Iris pigment epithelial cell (primary cell): Measurements from ENCODE around the gene DRGX.
A peak's percentile ranks its signal among the peaks of the same experiment; 100 is the strongest.

Experiments
- DNase-seq: peaks from one replicate; pipeline ENCODE4 v3.0.0-alpha.2; 2011; ENCODE audit warnings: low read depth

DRGX gene

DNA sequence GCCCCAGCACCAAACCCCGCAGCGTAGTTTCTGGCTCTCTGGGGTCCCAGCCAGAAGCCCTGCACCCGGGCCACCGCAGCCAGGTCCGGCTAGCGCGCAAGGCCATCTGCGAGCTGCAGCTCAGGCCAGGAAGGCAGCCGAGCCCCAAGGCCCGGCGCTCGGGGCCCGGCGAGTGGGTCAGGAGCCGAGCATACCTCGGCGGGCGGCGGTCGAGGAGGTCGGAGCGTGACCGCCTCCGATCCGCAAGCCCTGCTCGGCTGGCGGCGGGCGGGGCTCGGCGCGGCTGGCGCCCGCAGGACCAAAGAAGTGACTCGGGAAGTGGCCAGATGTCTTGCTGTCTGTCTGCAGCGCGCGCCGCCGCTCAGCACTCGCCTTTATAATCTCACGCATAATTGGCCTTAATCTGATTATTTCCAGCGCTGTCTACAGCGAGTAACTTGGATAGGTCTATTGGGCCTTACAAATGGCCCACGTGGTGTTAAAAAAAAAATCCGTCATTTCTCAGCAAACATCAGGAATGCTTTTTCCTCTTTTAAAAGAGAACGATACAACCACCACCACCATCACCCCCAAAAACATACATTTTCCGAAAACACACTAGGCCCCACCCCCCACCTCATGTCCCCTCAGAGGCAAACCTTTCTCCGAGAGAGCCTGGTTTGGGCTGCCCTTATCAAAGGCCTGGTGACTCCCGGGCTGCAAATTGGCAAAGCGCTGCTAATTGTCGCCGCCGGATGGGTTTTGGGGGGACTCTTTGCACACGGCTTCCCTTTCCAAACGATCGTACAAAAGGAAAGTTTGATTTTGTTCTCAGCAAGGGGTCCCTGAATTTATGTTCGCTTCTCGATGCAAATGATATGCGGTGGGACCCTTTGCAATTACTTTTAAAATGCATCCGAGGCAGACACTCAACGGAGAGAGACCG is at the start of gene DRGX:
Gene DRGX, minus strand, starts transcription at position 349 of the 925 bp plus-strand sequence. CDS start 649 bp downstream, outside the sequence.
- DNase-seq, result no peak

DNA sequence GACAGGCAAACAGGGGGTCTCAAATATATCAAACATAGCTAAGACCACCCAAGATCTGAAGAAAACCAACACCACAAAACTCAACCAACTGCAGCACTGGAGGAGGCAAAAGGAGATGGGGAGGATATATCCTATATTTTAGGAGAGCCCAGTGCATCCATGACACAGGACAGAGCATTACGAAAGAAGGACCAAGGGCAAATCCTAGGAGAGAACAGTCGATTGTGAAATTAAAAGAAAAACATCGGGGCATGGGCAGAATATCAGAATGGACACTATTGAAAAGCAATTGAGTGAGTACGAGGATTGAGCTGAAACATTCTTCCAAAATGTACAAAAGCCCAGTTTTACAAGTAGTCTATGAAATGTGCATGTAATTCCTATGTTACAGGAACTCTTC is 48.5 kb upstream of the DRGX start:
- DNase-seq, result no peak

DNA sequence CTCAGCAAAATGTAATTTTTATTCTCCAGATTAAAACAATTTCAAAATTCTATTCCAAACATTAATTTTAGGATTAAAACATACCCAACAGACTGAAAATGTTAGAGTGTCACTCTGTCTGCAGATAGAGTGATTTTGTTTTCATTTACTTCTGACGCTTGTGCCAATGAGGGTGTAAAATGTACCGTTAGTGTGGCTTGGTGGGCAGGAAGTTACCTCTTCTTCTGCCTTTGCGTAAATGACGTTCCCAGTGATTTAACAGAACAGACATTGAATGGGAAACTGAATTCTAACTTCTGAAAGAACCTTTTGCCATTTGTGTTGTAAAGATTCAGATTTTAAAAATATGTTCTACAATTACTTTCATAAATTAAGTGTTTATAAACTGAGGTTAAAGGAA is 47.0 kb upstream of the DRGX start:
- no peak for DNase-seq

DNA sequence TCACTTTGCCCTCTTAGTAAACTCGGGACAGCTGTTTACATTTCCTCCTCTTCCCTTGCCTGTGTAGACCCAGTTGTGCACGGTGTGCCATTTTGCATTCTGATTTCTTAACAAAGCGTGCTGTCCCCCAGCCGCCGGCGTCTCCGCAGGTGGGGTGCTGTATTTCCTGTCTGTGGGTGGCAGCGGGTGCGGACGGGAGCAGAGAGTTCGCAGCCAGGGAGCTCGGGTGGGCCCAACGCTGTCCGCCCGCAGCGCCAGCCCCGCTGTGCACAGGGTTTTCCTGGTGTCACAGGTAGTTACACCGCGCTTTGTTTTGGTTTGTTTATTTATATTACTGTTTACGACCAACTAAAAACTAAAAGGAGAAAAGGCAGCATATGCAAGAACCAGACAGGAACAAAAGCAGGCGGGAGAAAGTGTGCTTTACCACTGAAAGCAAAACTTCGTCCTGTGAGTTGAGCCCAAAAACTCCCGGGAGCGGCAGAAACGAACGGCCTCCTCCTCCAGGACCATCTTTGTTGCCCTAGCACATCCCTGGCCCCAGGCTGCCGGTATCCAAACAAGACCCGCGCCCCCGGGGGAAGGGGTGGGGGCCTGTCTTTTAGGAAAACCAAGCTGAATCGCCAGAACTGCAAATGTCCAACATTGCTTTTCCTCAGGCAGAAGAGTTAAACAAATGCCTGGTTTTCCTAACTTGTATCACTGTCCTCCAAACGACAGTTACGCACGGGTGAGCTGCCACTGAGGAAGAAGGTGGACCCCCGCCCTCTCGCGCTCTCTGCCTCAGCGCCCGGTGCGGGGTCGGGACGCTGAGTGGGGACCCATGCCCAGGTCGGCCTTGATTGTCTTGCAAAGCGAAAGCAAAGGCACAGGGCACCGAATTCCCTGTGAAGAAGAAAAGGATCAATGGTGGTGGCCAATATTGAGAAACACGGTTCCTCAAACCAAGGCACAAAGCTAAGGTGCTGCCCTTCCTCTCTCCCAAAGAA is 45.9 kb upstream of the DRGX start:
- DNase-seq, result peak; percentile 5

DNA sequence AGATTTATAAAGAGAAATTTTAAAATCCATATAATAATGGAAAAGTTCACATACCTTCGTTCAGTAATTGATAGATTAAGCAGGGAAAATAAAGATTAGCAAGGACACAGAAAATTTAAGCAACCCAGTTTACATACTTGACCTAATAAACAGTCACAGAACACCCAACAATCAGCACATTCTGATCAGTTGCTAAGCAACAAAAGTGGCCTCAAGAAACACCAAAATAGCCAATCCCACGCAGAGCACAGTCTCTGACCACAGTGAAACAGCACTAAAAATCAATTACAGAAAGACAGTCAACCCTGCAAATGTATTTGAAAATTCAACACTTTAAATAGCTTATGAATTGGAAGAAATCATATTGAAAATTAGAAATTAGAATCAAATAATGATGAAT is 39.3 kb upstream of the DRGX start:
- DNase-seq, result no peak

DNA sequence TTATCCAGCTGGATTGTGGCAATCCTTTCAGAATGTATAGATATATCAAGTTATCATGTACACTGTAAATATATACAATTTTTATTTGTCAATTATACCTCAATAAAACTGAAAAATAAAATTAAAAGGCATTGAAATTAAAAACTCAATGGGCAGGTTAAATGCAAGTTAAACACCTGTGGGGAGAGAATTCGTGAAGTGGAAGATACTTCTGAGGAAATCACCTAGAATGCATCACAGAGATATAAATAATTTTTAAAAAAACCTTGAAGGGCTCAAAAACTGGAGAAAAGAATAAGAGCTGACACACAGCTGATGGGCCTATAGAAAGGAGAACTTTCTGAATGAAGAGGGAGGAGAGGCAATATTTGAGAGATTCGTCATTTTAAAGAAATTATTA is 37.2 kb upstream of the DRGX start:
- no peak for DNase-seq

DNA sequence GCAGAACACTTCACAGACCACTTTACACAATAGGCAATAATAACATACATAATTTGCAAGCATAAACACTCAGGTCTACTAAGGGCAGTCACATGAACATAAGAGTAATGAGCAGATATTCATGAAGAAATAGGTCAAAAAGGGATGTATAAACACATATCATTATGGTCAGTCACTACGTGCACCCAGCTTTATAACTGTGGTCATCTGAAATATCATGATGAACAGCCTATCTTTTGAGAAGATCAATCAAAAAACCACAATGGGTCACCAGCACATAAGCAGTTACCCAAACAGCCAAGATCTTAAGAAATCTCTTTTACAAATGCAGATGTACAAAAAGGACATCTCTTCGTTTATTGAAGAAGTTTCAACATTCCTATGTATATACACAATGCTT is 35.5 kb upstream of the DRGX start:
- peak; percentile 56 for DNase-seq

DNA sequence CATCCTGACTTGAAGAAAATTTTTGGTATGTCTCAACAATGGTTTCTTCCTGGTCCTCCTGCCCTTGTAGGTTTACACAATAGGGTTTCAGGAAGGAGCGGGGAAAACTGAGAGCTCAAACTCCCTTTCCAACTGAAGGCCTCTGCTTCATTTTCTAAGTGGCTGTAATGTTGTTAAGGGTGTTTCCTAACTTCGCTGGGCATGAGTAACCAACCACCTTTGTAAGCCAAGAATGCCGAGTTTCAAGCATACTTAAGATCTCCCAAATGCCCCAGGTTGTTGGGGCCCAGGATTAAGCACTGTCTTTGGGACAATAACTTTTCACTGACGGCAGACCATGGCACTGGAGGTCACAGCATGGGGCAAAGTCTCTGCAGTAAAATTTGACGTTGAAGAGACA is 33.6 kb upstream of the DRGX start:
- no peak for DNase-seq

DNA sequence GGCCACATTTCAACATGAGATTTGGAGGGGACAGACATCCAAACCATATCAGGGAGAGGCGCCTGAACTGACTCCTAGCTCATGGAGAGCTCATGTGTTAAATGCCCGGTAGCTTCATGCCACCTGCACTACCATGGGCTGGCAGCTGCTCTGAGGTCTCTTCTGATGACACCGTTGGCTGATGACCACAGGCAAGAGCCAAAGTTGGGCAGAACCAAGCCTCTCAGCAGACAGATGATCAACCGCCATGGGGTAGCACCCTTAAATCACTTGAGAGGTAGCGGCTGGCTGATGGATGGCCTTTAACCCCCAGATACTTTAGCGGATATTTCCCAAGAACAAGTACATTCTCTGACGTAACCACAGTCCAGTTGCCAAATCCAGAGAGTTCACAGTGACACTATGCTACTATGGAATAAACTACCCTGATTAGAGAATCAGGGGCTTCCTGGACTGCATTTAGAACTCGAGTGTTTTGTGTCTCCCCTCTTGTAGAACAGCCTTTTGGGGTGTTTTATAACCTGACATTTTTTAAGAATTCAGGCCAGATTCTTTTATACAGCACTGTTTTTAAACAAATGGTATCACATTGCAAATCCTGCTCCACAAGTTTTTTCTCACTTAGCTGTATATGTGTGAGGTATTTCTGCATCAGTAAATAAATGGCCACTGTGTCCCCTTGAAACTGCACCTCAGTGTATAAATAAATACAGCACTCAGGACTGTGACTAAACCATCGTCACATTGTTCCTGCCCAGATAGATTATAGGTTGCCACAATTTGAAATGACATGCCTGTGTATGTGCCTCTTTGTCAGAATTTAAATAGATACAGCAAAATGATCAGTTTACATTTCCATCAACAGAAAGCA is 30.8 kb upstream of the DRGX start:
- DNase-seq, result peak; percentile 47

DNA sequence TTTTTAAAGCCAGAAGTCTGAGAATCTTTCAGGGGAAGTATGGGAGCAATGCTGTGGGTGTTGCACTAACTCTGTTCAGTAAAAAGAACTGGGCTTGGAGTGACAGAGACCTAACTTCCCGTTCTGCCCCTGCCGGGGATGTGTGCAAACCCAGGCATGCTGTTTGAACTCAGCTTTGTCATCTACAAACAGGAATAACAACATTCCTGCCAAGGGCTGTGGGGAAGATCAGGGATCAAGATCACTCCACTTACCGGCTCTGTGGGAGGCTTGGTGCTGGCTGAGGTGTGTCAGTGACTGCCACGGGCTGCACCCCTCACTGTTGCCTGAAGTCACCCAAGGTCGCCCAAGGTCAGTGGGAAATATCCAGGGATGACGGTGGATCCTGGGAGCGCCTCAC is 23.1 kb upstream of the DRGX start:
- DNase-seq, result no peak

DNA sequence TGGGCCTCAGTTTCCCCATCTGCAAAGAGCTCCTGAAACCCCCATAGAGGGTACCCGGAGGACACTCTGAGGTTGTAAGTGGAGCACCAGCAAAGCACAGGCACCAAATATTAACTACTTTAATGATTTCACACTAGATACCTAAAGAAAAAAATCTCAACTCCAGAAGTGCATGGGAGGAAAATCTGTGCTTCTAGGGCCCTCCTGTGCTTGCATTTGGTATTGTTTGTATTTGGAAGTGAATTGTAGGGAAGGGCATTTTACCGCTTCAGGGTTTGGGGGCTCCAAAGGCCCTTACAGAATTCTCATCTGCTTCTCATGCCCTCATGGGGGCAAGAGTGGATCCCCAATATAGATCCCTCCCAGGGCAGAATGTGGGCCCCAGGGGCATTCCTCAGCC is 22.4 kb upstream of the DRGX start:
- DNase-seq, result no peak

DNA sequence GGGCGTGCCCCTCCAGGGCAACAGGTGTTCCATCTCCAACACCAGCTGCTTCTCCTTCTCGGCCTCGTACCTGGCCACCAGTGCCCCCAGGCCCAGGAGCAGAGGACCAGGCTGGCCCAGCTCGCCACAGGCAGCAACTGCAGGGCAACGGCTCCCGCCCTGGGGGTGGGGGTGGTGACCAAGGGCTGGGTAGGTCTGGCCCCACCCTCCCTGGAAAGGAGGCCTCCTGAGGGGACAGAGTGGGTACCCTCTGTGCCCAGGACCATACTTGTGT is 22.1 kb upstream of the DRGX start:
- no peak for DNase-seq

DNA sequence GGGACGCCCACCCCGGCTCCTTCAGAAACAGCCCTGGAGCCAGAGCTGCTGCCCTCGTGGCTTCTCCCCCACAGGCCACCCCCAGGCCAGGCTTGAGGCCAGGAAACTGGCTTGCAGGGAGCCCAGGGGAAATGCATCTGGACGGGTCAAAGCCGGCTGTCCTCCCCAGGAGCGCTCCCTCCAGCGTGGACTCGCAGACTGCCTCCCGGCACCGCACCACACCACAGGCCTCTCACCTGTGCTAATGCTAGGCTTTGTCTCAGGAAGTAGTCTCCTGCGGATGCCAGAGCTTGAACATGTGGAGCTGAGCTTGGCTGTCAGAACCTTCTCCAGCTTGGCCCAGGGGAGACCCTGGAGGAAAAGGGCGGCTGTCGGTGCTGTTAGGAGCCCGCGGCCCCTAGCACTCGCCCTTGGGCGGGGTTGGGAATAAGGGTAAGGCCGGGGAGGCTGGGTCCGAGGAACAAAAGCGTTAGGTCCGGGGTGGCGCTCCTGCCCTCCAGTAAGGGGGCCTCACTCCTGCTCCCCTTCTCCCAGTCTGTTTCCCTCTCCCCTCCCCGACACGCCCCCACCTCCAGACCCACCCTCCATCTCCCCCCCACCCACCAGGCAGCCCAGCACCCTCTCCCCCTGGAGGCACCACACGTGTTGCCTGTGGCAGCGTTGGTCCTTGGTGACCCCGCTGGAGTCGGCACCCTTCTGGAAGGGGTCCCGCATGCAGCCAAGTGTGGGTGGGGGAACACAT is 21.6 kb upstream of the DRGX start:
- no peak for DNase-seq

DNA sequence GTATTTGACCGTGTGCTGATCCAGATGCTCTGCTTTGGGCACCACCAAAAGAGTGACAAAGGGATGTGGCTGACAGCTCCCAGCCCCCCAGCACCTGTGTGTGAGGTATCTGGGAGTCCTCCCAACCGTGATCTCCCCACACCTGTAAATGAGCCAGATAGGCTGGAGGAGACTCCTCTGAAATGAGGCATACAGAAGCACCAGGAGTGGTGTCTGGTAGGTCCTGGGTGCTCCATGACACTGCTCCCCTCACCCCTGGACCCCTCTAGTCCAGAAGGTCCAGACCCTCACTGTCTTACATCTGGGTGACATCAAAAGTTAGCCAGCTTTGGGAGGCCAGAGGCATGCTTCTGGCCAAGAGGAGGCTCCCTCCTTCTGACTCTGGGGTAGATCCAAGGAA is 20.0 kb upstream of the DRGX start:
- no peak for DNase-seq

DNA sequence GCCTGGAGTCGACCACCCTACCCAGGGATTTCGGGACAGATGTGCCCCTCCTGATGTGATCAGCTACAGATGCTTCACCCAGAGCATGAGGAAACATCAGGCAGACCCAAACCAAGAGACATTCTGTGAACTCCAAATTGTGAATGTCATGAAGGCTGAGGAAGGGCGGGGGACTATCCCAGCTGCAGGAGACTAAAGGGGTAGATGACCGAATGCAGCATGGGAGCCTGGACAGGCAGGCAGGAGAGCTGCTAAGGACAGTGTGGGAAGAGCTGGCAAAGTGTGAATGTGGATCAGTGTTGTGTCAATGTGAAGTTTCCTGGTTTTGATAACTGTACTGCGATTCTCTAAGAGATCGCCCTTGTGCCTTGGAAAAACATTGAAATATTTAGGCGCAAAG is 19.2 kb upstream of the DRGX start:
- DNase-seq, result no peak

DNA sequence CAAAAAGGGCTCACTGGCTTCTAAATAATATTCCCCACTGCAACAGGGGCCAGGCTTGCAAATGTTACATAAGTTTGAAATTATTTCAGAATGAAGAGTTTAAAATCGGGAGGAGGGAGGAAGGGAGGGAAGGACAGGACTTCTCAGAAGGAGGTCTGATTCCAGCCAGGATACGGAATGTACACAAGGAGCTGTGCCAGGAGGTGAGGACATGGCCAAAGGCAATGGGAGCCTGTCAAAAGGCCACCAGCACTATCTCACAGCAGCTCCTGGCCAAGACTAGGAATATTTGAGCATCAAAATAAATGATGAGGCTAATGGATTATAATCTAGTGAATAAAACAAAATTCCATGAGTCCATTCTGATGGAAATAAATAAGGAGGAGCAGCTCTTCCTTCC is 18.6 kb upstream of the DRGX start:
- no peak for DNase-seq

DNA sequence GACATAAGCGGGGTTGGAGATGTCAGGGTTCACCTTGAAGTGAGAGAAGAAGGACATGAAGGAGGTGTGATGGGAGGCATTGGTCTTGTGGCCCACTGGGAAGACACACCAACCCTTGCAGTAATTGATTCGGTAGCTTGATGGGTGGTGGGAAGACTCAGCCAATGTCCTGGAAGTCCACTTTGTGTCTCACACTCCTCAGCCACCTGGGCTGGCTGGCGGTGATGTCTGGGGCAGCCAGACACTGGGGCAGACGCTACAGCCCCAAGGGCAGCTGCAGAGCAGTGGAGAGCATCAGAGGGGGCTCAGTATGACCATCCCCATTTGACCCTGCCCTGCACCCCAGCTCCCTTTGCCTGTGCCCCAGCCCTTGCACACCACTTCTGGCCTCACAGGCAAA is 16.7 kb upstream of the DRGX start:
- no peak for DNase-seq

DNA sequence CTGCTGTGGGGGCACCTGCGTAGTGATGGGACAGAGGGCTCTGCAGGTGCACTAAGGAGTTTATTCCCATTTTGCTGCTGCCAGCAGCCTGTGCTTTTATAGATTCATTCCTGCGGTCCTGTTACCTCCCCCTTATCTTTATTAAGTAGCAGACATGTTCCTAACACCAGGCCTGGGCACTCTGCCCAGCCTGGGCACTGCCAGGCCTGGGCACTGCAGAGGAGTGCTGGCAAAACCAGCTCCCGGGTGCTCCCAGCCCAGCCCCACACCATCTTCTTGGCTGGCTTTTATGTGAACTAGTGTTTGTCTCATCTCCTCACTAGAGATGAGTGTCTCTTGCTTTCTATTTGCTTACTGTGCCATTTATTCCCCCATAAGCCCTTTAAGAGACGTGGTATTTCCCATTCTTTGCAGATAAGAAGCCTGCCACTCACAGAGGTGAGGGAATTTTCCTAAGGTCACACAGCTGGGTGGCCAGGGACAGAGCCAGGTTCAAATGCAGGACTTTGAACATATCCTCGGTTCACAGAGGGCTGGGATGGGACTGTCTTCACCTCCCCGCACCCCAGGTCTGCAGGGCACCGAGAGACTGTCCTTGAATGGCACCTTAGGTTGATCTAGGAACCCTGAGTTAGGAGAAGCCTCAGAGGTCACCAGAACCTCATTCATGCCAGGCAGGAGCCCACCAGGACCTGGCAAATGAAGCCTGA is 14.6 kb upstream of the DRGX start:
- no peak for DNase-seq

DNA sequence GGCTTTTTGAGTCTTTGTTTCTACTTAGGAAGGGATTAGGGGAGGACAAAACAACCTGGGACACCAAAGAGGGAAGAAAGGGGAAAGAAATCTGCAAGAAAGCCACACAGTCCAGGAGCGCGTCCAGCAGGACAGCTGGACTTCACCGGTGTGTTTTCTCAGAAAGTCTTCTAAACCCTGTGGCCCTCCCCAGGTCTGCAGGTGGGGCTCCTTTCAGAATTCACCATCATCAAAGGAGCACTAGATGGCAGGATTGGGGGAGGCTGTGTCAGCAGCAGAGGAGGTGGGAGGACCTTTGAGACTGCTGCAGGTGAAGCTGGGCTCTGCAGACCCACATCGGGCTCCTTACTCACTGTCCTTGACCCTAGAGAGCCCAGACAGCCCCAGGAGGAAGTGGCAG is 13.9 kb upstream of the DRGX start:
- no peak for DNase-seq

DNA sequence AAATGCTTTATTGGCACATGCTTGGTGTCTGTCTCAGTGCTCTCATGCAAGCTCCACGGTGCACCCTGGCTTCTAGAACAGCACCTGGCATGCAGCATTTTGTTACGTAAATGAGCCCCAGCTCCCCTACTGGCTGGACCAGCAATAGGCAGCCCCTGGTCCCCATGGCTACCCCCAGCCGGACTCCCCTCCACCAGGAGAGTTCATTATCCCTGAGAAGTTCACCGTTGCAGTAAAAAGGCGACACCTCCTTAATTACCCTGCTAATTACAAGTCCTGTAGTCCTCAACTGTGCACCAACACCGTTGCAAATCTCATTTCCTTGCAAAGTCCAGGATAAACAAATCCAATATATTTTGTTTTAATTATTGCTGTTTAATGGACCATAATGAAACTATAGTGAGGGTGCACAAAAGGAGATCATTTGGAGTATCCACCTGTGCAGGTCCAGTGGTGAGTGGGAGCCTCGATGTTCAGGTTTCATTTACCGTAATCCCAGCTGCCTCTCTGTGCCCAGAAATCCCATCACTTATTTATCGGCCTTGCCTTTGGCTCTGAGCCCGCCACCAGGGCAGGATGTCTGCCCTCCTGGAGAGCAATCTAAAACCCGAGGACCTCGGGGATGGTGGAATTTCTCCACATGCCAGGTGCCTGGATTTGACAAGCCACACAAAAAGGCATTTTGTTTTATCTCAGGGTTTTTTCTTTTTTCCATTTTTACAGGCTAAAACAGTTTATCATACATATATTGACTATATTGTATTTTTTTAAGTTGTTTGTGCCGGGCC is 12.8 kb upstream of the DRGX start:
- no peak for DNase-seq
